GF-D8 (cell line): ENCODE results near the gene HEATR5B.
"Not testable (repeated sequence)": the region's sequence is repeated elsewhere in the genome, so short reads cannot be mapped to it uniquely, and the experiment has no call there.

ENCODE experiments used
- DNase-seq: peaks from one replicate; lab custom pipeline; 2025; lab: John Stamatoyannopoulos, UW

The HEATR5B gene

DNA sequence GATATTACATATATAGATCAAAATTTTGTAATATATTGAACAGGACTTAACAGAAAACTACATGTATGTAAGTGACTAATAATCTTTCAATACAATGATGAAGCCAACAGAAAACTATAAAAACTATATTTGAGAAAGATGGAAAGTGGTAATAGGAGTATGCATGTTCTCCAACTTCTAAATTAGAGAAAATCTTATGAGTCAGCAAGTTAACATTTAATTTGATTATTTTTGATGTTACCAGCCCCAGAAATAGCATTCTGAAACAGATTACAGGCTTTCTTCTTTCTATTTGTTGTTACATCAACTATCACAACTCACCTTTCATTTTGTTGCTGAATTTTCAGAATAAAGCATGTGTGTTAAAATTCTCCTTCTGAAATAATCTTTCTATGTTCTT lies 147.6 kb downstream of the HEATR5B start:
- DNase-seq, result not testable (repeated sequence)

DNA sequence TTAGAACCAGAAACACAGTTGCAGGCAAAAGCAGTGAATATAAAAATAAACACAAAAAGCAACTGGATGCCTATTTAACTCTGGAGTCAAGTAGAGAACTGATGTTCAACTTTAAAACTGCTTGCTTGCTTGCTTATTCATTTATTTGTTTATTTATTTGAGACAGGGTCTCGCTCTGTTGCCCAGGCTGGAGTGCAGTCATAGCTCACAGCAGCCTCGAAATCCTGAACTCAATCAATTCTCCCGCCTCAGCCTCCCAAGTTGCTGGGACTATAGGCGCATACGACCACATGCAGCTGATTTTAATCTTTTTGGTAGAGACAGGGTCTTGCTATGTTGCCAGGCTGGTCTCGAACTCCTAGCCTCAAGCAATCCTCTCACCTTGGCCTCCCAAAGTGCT lies 152.5 kb downstream of the HEATR5B start:
- not testable (repeated sequence) for DNase-seq
